A549 (cell line): ENCODE results near the gene MERTK.
"Not testable (repeated sequence)": the region's sequence is repeated elsewhere in the genome, so short reads cannot be mapped to it uniquely, and the experiment has no call there.

Source experiments
- CHD2 ChIP-seq: fragments of 150-350 bp; IDR thresholded peaks from 2 replicates; pipeline ENCODE4 v1.6.1; 2014; ENCODE audit warnings: low read length; ENCODE audit not compliant: partially characterized antibody
- HMGXB4 ChIP-seq: fragments of 250-450 bp; sonication (Bioruptor Pico); IDR thresholded peaks from 2 replicates; pipeline ENCODE4 v1.5.0; 2021; ENCODE audit warnings: mild to moderate bottlenecking, moderate library complexity, borderline replicate concordance
- KDM5A ChIP-seq: fragments of 200-600 bp; sonication (generic); IDR thresholded peaks from 2 replicates; pipeline ENCODE4 v1.6.1; 2016; ENCODE audit warnings: antibody characterized with exemption, mild to moderate bottlenecking
- NFE2L2 ChIP-seq: fragments of 150-350 bp; conservative IDR thresholded peaks from 2 replicates; pipeline ENCODE4 v1.6.1; 2014; ENCODE audit warnings: low read length
- POLR2A ChIP-seq: IDR thresholded peaks from 2 replicates; pipeline ENCODE4 v1.6.1; 2012; ENCODE audit warnings: mild to moderate bottlenecking, low read length
- REST ChIP-seq: fragments of 200-600 bp; sonication (generic); IDR thresholded peaks from 2 replicates; pipeline ENCODE4 v1.6.1; 2016; ENCODE audit warnings: antibody characterized with exemption, mild to moderate bottlenecking, moderate library complexity

GRCh38 chr2:111963086-111963485 lies 64.7 kb downstream of the MERTK start:
- TF ChIP-seq HMGXB4, CHD2, KDM5A, POLR2A, REST, NFE2L2: not testable (repeated sequence)
